Astrocyte (in vitro differentiated cells and primary cell): ENCODE results near the gene ROR1.

Experiments used
- EZH2 ChIP-seq: IDR thresholded peaks from 2 replicates; pipeline ENCODE4 v1.6.1; 2012; ENCODE audit warnings: mild to moderate bottlenecking, low read length, inconsistent platforms; ENCODE audit not compliant: insufficient read depth
- TF ChIP-seq, protein P1 (sequence below): IDR thresholded peaks from 2 replicates; pipeline ENCODE4 v1.5.1; 2011; ENCODE audit warnings: low read depth, mild to moderate bottlenecking, inconsistent platforms, low read length, moderate library complexity; ENCODE audit not compliant: insufficient read depth

DNA sequence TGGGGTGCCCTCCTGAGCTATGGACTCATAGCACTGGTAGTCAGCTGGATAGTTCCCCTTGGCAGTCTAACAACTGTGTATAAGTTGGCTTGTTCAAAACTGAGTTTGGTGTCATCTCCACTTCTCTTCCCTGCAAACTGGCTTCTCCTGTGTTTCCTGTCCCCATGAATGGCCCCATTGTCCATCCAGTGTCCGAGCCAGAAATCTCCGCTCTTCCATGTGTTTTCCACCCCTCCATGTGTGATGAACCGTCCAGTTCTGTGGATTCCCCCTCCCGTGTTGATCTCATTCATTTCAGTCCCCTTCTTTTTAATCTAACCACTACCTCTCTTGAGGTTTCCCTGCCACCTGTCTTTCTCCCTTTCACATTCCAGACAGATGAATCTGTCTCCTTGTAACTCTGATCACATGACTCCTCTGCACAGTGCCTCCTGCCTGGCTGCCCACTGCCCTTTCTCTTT is 195.7 kb downstream of the ROR1 start:
- TF ChIP-seq, protein P1, sequence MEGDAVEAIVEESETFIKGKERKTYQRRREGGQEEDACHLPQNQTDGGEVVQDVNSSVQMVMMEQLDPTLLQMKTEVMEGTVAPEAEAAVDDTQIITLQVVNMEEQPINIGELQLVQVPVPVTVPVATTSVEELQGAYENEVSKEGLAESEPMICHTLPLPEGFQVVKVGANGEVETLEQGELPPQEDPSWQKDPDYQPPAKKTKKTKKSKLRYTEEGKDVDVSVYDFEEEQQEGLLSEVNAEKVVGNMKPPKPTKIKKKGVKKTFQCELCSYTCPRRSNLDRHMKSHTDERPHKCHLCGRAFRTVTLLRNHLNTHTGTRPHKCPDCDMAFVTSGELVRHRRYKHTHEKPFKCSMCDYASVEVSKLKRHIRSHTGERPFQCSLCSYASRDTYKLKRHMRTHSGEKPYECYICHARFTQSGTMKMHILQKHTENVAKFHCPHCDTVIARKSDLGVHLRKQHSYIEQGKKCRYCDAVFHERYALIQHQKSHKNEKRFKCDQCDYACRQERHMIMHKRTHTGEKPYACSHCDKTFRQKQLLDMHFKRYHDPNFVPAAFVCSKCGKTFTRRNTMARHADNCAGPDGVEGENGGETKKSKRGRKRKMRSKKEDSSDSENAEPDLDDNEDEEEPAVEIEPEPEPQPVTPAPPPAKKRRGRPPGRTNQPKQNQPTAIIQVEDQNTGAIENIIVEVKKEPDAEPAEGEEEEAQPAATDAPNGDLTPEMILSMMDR, result no peak
- TF ChIP-seq EZH2, result no peak
